HG03520 (cell line): ENCODE measurements around the gene DRC7.
"Not testable (repeated sequence)": the region's sequence is repeated elsewhere in the genome, so short reads cannot be mapped to it uniquely, and the experiment has no call there.

Source experiments
- ATAC-seq: cut with Tn5 transposase; IDR thresholded peaks from one replicate; pipeline ENCODE4 v1.9.1; 2021; ENCODE audit warnings: mild to moderate bottlenecking, moderate library complexity; ENCODE audit not compliant: unreplicated experiment

The DRC7 gene

DNA sequence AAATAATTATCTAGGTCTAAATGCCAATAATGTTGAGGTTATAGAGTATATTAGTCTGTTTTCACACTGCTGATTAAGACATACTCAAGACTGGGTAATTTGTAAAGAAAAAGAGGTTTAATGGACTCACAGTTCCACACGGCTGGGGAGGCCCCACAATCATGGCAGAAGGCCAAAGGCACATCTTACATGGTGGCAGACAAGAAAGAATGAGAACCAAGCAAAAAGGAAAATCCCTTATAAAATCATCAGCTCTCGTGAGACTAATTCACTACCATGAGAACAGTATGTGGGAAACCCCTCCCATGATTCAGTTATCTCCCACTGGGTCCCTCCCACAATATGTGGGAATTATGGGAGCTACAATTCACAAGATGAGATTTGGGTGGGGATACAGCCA is 38.1 kb downstream of the DRC7 start:
- ATAC-seq = no peak

DNA sequence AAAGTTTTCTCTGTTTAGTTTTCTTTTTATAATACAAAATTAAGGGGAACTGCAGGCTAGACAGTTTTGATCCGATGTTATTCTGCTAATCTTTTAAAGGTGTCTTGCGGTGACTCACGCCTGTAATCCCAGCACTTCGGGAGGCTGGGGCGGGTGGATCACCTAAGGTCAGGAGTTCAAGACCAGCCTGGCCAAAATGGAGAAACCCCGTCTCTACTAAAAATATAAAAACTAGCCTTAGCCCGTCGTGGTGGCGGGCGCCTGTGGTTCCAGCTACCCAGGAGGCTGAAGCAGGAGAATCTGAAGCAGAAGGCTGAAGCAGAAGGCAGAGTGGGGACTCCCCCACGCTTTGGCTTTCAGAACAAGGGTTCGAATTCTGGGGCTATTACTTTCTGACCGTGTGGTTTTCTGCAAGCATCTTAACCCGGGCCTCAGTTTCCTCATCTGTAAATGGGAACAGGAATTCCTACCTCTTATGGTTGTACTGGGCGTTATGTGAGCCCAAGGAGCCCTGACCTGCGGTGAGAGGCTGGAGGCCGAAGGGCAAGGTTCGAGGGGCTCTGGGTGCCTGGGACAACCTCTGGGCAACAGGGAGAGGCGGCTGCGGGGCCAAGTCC is 39.8 kb downstream of the DRC7 start:
- ATAC-seq = no peak

DNA sequence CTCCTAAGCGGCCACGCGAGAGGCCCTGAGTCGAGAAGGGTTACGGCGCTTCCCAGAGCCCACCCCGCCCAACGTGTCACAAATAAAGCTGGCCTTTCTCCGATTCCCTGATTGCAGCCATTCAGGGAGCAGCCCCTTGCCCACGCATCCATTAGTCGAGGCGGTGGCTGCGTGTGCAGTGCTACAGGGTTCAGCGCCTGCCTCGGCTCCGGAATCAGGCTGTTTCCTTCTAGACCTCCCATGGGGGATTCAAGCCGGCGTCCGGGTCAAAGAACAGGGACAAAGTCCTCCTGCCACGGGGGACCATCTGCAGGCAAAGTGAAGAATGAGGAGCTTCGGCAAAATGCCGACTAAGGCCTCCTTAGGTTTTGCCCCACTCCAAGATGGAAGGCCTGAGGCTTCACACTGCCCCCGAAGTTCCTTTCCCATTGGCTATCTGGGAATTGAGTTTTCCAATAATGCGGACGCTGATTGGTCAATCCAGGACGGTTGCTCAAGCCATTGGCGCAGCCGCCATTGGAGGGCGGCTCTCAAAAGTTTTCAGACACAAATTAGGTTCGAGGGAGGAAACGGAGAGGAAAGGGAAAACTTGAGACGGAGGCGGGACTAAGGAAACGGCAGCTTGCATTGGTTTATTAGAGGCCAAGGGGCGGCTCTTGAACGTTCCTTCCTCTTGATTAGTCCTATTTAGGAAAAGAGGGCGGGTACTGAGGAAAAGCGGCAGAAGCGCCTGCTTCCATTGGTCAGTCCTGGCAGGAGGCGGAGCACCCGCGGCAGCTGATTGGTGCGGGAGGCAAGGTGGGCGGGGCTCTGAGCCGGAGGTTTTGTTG is 40.5 kb downstream of the DRC7 start:
- peak; percentile 76 for ATAC-seq

DNA sequence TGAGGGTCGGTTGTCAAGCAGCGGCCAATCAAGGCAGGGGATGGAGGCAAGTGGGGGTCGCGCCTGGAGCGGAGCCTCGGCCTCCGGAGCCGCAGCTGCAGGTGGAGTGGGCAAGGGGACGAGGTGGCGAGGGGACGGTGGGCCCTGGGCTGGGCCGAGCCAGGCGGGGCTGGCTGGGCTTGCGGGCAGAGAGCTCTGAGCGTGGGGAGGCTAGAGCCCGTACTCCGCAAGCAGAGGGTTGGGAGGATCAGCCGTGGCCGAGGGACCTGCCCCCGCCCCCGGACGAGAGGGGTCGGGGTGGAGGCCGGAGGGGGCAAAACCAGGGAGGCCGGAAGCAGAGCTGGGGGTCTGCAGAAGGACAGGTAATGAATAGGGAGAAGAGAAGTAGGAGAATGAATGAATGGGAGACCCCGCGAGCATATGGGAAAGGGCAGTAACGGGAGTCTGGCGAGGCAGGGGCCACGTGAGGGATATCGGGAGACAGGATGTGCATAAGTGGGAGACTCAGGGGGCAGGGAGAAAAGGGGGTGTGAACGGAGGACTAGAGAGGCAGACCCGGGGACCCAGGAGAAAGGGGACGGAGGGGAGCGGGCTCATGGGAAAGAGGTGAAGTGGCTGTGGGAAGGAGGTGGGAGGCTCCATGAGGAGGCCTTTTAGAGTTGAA is 41.3 kb downstream of the DRC7 start, which contains the start of gene KATNB1:
Gene KATNB1 (plus strand): TSS at position 16 of the 664 bp plus-strand sequence. CDS start 1,474 bp downstream, outside the sequence.
- no peak for ATAC-seq

DNA sequence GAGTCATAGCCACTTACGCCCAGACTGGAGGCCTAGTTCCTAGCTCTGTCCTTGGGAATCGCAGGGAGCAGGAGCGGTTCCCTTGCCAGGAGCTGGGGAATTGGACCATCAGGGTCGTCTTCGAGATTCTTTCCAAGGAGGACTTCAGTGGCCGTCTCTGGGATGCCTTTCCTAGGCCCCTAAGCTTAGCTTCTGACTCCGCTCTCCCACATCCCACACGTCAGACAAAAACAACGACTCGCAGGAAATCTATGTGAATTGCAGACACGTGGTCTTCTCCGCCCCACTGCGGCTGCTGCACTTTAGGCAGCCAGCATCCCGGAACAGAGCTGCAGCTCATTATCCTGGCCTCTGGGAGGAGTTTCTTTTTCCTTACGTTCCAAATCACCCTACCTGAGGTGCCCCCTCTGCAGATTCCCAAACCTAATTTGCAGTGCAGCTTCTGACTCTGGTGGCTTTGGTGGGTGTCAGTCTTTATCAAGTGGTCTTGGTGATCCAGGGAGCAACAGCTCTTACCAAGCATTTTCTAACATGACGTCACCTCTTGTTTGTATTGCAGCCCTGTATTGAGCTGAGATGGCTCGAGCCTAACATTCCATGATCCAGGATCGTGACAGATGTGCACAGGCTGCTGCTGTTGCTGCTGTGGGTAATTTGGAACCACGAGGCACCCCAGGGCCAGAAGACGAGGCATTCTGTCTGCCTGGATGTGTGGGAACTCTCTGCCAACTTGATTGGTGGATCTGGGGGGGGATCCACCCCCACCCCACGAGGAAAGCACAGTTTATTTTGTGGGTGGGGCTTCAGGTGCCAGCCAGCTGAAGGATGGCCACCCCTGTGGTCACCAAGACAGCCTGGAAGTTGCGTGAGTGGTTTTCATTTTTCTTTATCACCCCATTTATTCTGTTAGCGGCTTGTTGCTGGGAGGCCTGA is 42.1 kb downstream of the DRC7 start:
- no peak for ATAC-seq

DNA sequence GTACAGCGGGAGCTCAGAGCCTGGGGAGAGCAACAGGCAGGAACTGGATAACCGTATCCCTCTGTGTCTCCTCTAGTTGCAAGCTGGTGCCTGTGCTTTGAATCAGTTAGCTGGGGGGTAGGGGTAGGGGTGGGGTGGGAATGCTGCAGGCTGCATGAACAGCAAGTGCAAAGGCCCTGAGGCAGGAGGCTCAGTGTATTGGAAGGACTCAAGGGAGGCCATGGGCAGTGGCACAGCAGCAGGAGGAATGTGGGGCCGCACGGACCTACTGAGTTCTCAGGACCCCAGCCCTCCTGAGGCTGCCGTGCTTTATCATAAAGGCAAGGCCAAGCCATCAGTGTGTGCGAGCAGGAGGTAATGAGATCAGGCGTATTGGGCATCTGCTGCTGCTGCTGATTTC is 44.2 kb downstream of the DRC7 start:
- ATAC-seq = no peak

DNA sequence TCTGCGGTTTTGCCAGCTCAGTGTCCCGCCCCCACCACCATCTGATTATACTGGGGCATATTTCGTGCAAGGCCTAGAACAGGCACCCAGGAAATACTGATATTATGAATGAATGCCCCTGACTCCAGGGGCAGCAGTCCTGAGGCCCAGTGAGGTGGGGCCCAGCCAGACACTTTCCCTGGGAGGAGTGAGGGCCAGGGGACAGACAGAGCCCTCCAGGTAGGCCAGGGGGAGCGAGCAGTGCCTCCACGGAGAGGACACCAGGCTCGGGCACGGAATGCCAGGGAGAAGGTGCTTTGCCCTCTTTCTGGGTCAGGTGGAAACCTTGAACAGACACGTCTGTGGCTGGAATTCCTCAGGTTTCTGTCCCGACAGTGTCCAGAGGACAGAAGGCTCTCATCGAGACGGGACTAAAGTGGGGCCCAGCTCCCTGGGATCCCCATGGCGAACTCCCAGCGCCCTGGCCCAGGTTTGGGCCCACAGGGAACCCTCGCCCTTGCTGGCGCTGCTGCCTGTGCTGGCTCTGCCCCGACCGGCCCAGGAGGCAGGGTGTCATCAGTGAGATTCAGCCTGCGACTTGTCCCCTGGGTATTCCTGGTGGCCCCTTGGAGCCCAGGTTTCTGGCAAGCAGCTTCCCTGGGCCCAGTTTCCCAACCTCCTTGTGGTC is 45.3 kb downstream of the DRC7 start:
- no peak for ATAC-seq

DNA sequence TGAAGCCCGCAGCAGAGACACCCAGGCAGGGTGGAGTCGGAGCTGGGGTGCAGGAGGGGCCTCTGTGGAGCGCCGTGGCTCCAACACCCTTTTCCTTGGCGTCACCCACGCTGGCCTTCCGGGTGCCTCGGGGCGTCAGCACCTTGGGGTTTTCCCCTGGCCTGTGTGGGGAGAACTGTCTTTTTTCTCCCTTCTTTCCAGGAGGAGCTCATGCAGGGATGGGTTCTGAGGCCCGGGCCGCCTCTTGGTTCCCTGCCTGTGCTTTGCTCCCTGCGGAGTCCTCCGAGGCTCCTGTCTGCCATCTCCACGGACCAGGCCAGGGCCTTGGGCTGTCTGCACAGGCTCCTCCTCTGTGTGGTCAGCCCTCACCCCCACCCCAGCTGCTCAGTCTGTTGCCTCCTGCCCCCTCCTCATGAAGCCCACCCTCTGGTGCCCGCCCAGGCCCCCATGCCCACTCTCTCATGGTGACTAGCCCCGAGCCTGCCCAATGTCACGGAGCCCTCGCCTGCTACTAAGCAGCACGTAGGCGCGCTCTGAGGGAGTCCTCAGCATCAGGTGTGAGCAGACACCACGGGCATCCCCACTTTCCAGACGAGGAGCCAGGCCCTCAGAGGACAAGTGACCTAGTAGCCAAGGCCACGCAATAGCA is 45.9 kb downstream of the DRC7 start:
- no peak for ATAC-seq

DNA sequence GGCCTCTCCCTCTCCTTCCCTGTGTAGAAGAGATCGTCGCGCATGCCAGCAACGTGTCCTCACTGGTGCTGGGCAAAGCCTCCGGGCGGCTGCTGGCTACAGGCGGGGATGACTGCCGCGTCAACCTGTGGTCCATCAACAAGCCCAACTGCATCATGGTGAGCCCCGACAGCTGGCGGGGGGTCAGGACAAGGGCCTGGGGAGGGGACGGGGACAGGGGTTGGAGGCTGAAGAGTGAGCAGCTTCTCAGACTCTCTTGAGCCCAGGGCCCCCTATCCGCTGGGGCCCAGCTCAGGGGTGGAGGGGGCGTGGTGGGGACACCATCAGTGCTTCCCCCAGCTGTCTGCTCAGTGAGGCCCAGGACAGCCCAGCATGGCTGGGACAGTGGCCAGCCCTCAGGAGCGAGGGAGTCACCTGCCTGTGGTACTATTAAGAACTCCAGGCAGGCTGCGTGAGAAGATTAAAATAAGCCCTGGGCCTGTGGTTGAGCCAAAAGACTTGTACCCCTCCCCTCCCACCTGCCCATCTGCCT is 47.1 kb downstream of the DRC7 start:
- no peak for ATAC-seq

DNA sequence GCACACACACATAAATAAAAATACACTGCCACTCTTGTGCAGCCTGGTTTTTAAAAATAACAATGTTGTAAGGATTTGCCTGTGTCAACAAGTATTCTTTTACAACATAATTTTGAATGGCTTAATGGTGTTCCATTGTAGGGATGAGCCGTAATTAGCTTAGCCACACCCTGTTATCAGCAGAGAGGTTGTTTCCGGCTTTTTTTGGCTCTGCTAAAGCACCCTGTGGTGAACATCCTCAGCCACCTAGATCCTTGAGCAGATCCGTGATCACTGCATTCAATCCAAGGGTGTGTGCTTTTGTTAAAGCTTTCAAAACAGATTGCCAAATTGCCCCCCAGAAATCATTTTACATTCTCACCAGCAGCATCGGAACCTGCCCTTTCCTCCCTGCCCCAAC is 47.9 kb downstream of the DRC7 start:
- no peak for ATAC-seq

DNA sequence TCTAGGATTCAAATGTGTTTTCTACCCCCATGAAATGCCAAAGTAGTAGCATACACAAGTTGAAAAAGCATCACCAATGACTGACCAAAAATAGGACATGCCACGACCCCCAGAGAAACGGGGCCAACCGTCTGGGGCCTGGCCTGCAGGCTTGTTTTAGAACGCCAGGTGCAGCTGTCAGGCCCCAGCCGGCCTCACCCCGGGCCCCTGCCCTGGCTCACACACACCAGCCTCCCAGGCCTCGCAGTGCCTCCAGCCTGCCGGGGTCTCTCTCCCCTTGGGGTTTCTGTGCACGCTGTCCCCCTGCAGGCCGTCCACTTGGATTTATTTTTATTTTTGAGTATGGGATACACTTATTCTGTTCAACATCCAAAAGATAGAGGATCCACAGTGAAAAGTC is 48.9 kb downstream of the DRC7 start:
- no peak for ATAC-seq

DNA sequence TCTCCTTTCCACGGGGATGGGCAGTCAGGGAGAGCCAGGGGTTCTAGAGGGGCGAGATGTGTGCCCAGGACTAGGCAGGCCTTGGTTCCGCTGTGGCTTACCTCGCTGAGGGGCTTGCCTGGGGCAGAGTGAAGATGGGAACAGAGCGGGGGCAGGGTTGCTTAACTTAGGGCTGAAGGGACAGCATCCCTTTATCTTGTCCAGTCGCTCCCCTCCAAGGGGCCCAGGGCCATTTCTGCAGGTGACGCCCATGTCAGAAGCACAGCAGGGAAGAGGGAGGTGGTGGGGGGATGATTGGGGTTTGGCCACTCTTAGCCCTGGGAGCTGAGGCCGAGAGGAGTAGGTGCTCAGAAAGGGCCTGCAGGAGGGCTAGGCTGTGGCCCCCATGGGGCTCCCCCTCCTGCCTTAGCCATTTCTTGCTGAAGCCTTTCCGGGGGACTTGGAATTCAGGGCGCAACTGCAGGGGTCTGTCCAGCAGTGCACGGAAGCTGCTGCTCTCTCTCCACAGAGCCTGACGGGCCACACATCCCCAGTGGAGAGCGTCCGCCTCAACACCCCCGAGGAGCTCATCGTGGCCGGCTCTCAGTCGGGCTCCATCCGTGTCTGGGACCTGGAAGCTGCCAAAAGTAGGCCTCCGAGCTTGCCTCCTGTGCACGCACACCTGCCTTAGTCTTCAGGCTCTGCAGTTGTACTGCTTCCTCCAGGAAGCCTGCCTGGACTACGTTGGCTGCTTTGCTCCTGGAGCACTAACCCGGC is 49.5 kb downstream of the DRC7 start:
- ATAC-seq = no peak

DNA sequence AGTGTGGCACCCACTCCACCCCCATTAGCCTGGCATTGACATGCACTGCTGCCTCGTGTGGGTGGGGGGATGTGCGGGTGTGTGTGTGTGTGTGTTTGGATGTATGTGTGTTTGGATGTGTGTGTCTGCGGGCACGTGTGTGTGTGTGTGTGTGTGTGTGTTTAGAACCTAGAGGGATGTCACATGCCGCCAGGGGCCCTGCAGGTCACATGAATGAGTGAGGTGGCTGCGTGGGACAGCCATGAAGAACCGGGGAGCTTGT is 50.0 kb downstream of the DRC7 start:
- no peak for ATAC-seq

DNA sequence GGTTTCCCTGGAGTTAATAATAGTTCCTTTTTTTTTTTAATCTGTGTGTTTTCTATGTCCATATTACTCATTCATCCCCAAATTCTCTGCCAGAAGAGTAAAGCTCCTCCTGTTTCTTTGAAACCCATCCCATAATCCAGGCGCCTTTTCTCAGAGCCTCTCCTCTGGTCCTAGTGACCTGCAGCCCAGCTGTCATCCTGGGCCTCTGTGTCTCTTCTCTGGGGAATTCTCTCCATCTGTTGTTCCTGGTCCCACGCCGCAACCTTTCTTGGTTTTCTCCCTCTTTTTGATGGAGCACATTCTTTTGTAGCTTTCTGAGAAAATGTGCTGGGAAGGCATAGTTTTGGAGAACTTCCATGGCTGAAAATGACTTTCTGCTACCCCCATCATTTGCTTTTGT is 51.2 kb downstream of the DRC7 start:
- no peak for ATAC-seq

DNA sequence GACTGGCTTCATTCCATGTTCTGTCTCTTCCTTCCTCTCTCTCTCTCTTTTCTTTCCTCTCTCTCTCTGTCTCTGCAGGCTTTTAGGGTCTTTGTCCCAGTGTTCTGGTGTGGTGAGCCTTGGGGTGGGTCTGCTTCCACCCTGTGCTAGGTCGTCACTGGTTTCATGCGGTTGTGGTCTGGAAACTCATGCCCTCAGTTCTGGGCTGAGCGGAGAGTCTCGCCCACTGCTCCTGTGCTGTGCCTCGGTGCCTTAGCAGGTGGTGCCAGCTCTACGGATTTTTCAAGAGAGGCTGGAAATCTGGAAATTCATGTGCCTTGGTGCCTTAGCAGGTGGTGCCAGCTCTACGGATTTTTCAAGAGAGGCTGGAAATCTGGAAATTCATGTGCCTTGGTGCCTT is 51.7 kb downstream of the DRC7 start:
- not testable (repeated sequence) for ATAC-seq

DNA sequence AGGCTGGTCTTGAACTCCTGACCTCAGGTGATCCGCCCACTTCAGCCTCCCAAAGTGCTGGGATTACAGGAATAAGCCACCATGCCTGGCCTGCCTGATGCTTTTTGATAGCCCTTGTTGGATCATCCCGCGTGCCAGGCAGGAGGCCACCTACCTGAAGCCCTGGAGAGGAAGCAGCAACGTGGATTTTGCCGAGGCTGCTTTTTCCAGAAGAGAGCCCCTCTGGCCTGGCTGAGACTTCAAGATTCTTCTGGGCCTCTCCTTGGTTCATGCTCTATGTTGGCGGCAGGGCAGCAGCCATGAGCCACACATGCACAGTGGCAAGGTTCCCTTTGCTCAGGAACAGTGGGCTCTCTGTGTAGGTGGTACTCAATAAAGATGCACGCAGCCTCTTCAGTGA is 52.5 kb downstream of the DRC7 start:
- ATAC-seq = no peak

DNA sequence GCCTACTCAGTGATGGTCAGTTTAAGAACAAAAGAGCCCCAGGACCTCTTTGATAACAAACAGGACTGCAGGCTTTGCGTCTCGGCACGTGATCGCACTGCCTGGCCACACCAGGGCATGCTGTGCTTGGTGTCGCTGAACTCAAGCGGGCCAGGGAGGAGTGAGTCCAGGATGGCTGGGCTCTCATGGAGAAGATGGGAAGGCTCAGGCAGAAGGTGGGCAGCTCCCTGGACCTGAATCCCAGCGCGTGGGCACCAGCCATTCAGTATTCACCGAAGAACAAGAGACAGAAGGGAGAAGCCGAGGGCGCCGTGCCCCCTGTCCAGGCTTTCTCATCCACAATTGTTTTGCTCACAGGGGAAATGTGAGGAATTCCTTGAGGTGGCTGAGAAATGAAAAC is 52.9 kb downstream of the DRC7 start:
- no peak for ATAC-seq

DNA sequence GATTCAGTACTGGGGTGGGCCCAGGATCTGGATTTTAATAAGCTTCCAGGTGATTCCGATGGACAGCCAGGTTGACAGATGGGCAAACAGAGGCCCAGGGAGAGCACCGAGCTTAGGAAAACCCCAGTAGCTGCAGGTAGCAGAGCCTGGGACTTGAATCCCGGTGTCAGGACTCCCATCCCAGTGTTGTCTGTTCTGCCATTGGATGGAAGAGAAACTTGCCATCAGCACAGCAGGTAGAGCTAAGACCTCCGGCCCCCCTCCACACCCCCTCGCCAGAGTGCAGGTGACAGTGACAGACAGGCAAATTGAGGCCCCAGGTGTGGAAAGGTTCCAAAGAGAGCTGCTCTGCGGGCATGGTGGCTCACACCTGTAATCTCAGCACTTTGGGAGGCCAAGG is 53.4 kb downstream of the DRC7 start:
- no peak for ATAC-seq

DNA sequence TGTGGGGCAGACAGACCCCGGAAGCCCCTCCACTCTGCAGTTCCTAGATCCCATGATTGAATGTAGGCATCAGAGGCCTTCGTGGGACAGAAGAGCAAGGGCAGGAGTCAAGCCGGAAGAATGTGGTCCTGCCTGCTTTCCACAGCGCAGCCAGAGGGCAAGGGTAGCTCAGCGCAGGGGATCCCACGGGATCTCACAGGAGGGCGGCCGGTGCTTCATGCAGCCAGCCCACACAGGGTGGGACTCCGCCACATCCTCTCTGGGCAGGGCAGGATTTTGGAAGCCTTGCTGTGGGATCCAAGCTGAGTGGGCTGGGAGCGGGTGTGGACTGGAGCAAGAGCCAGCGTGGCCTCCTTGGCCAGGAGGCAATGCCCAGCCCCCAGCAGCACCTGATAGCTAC is 54.0 kb downstream of the DRC7 start:
- no peak for ATAC-seq
